ENCODE measurements around the gene RPS15.

RPS15 gene

DNA sequence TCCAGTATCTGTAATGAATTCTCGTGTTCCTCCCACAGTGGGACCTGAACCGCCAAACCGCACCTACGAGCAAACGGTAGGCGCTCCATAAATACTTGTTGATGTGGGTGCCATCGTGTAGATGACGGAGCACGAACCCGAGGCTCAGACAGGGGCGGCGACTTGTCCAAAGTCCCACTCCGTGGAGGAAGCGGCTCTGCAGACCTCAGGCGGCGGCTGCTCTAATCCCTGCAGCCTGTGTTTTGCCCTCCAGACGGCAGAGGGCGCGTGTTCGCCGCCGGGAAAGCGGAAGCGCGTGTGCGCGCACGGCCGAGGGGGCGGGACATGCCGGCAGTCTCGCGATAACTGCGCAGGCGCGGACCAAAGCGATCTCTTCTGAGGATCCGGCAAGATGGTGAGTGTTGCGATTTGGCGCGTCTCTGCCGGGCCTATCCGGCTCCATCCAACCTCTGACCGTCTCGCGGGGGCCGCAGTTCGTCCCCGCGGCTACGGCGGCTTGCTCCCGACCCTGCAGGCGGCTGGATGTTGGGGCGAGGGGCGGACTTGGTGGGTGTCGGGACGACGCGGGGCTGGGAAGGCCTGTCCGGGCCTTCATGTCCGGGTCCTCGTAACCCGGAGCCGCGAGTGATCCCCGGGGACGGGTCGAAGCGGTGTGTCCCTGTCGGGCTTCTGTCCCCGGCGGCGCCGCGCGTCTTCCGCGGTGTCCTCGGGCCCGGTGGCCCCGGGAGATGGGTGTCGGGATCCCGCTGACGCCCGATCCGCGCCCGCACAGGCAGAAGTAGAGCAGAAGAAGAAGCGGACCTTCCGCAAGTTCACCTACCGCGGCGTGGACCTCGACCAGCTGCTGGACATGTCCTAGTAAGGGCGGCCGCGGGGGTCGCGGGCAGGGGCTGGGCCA, at the start of gene RPS15:
RPS15 (plus strand) TSS at position 362 of the 898 bp plus-strand sequence; CDS start at position 392, 30 bp downstream.
- Histone ChIP-seq H3K36me3 (replicated peaks; ENCODE audit: low read depth, low read length) (peaks cover 63% of the 10 kb centered on the region), H3K4me2 (ENCODE audit: low read length) (peak within 1 kb of the TSS; percentile 92), H3K9me3 (ENCODE audit: insufficient read depth, low read length) (no peaks in the 10 kb centered on the region), H3K27ac (ENCODE audit: low read length) (peak within 1 kb of the TSS; percentile 64), H2AFZ (ENCODE audit: low read depth, low read length) (peak within 1 kb of the TSS; percentile 50), H3K27me3 (ENCODE audit: low read depth, low read length) (no peaks in the 10 kb centered on the region), H3K9ac (ENCODE audit: low read length) (peak within 1 kb of the TSS; percentile 91), H3K4me1 (ENCODE audit: low read length) (peaks cover 28% of the 10 kb centered on the region), H3K4me3 (ENCODE audit: low read length) (peak within 1 kb of the TSS; percentile 92), H3K79me2 (ENCODE audit: low read length) (peaks cover 52% of the 10 kb centered on the region), H4K20me1 (ENCODE audit: insufficient read depth, low read length) (peaks cover 55% of the 10 kb centered on the region)
- TF ChIP-seq EZH2phosphoT487 (IDR thresholded peaks at IDR 0.05; ENCODE audit: low read depth): no peak
- TF ChIP-seq, protein P1, sequence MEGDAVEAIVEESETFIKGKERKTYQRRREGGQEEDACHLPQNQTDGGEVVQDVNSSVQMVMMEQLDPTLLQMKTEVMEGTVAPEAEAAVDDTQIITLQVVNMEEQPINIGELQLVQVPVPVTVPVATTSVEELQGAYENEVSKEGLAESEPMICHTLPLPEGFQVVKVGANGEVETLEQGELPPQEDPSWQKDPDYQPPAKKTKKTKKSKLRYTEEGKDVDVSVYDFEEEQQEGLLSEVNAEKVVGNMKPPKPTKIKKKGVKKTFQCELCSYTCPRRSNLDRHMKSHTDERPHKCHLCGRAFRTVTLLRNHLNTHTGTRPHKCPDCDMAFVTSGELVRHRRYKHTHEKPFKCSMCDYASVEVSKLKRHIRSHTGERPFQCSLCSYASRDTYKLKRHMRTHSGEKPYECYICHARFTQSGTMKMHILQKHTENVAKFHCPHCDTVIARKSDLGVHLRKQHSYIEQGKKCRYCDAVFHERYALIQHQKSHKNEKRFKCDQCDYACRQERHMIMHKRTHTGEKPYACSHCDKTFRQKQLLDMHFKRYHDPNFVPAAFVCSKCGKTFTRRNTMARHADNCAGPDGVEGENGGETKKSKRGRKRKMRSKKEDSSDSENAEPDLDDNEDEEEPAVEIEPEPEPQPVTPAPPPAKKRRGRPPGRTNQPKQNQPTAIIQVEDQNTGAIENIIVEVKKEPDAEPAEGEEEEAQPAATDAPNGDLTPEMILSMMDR (IDR thresholded peaks at IDR 0.05; ENCODE audit: low read depth, low read length): peak; percentile 87

- TF ChIP-seq EZH2phosphoT487 (IDR thresholded peaks at IDR 0.05; ENCODE audit: low read depth): no peak
- TF ChIP-seq, protein P1 (IDR thresholded peaks at IDR 0.05; ENCODE audit: low read depth, low read length): no peak
- H3K4me3 ChIP-seq (ENCODE audit: low read length): no peak overlapping the region
- no peaks in the 10 kb centered on the region for H4K20me1 ChIP-seq (ENCODE audit: insufficient read depth, low read length)
- peaks cover 31% of the 10 kb centered on the region for H3K36me3 ChIP-seq (replicated peaks; ENCODE audit: low read depth, low read length)
- H2AFZ ChIP-seq (ENCODE audit: low read depth, low read length): no peak overlapping the region
- no peaks in the 10 kb centered on the region for H3K27me3 ChIP-seq (ENCODE audit: low read depth, low read length)
- H3K9ac ChIP-seq (ENCODE audit: low read length): no peak overlapping the region
- H3K4me2 ChIP-seq (ENCODE audit: low read length): no peak overlapping the region
- H3K9me3 ChIP-seq (ENCODE audit: insufficient read depth, low read length): no peaks in the 10 kb centered on the region
- H3K79me2 ChIP-seq (ENCODE audit: low read length): peaks cover 38% of the 10 kb centered on the region
- H3K4me1 ChIP-seq (ENCODE audit: low read length): peaks cover 7% of the 10 kb centered on the region
- H3K27ac ChIP-seq (ENCODE audit: low read length): no peak overlapping the region
Observed at GRCh38 chr19:1388637-1389026, 49.6 kb upstream of the RPS15 start.

GRCh38 chr19:1389033-1389940, 48.9 kb upstream of the RPS15 start:
- Histone ChIP-seq H4K20me1 (ENCODE audit: insufficient read depth, low read length) (no peaks in the 10 kb centered on the region), H3K4me3 (ENCODE audit: low read length) (no peak overlapping the region), H3K9me3 (ENCODE audit: insufficient read depth, low read length) (no peaks in the 10 kb centered on the region), H3K4me2 (ENCODE audit: low read length) (no peak overlapping the region), H2AFZ (ENCODE audit: low read depth, low read length) (no peak overlapping the region), H3K27me3 (ENCODE audit: low read depth, low read length) (no peaks in the 10 kb centered on the region), H3K27ac (ENCODE audit: low read length) (no peak overlapping the region), H3K79me2 (ENCODE audit: low read length) (peaks cover 33% of the 10 kb centered on the region), H3K4me1 (ENCODE audit: low read length) (peaks cover 7% of the 10 kb centered on the region), H3K9ac (ENCODE audit: low read length) (no peak overlapping the region), H3K36me3 (replicated peaks; ENCODE audit: low read depth, low read length) (peaks cover 36% of the 10 kb centered on the region)
- TF ChIP-seq, protein P1 (IDR thresholded peaks at IDR 0.05; ENCODE audit: low read depth, low read length): no peak
